Measurements from ENCODE around the gene PPP1R3E. TPM values are rescaled to one million over a fixed set of nuclear protein-coding genes. Genes with fewer than 3 reads are reported as not detected.
A peak's percentile ranks its signal among the peaks of the same experiment; 100 is the strongest.
"Not testable (repeated sequence)": the region's sequence is repeated elsewhere in the genome, so short reads cannot be mapped to it uniquely, and the experiment has no call there.

The PPP1R3E gene
- 6.1 and 8.1 TPM in 2 replicates for total RNA-seq
- 9.3 TPM for polyA plus RNA-seq (2012)

GRCh38 chr14:23302290-23303225 is at the start of gene PPP1R3E:
TSS of gene PPP1R3E (minus strand) at chr14:23302859. CDS start at chr14:23302576, 283 bp downstream.
- peak; percentile 61 for DNase-seq (ENCODE audit: low read depth)

GRCh38 chr14:23351681-23352505 is 49.2 kb upstream of the PPP1R3E start:
- DNase-seq (ENCODE audit: low read depth) = no peak

- DNase-seq (ENCODE audit: low read depth) = no peak
Measured at GRCh38 chr14:23349156-23349845, 46.6 kb upstream of the PPP1R3E start.

- DNase-seq (ENCODE audit: low read depth) = no peak
Measured at GRCh38 chr14:23348297-23348655, 45.6 kb upstream of the PPP1R3E start.

GRCh38 chr14:23347406-23348296 is 45.0 kb upstream of the PPP1R3E start:
- no peak for DNase-seq (ENCODE audit: low read depth)

GRCh38 chr14:23346693-23347405 is 44.2 kb upstream of the PPP1R3E start:
- DNase-seq (ENCODE audit: low read depth) = no peak

- DNase-seq (ENCODE audit: low read depth) = no peak
Measured at GRCh38 chr14:23345987-23346692, 43.5 kb upstream of the PPP1R3E start.

- DNase-seq (ENCODE audit: low read depth) = no peak
Measured at GRCh38 chr14:23344481-23344880, 41.8 kb upstream of the PPP1R3E start.

- no peak for DNase-seq (ENCODE audit: low read depth)
Measured at GRCh38 chr14:23339506-23340268, 37.0 kb upstream of the PPP1R3E start.

GRCh38 chr14:23335623-23336022 is 33.0 kb upstream of the PPP1R3E start:
- no peak for DNase-seq (ENCODE audit: low read depth)

- DNase-seq (ENCODE audit: low read depth) = peak; percentile 82
Measured at GRCh38 chr14:23327947-23328744, 25.5 kb upstream of the PPP1R3E start.

- no peak for DNase-seq (ENCODE audit: low read depth)
Measured at GRCh38 chr14:23326491-23327332, 24.1 kb upstream of the PPP1R3E start.

GRCh38 chr14:23325746-23326145 is 23.1 kb upstream of the PPP1R3E start:
- not testable (repeated sequence) for DNase-seq (ENCODE audit: low read depth)

- DNase-seq (ENCODE audit: low read depth) = no peak
Measured at GRCh38 chr14:23324993-23325392, 22.3 kb upstream of the PPP1R3E start.

GRCh38 chr14:23324455-23324846 is 21.8 kb upstream of the PPP1R3E start:
- no peak for DNase-seq (ENCODE audit: low read depth)

GRCh38 chr14:23323838-23324454 is 21.3 kb upstream of the PPP1R3E start:
- no peak for DNase-seq (ENCODE audit: low read depth)

Data from myocyte (in vitro differentiated cells).